AG09319 (cell line): Measurements from ENCODE around the gene MLLT3.
"Not testable (repeated sequence)": the region's sequence is repeated elsewhere in the genome, so short reads cannot be mapped to it uniquely, and the experiment has no call there.

ENCODE experiments used
- DNase-seq: peaks from one replicate; pipeline ENCODE4 v3.0.0-alpha.2; 2010; ENCODE audit warnings: low read depth; ENCODE audit errors: extremely low read depth
- TF ChIP-seq, protein P1 (sequence below): IDR thresholded peaks from 2 replicates; pipeline ENCODE4 v1.5.1; 2011; ENCODE audit warnings: low read depth, mild to moderate bottlenecking, inconsistent platforms, low read length, moderate library complexity

MLLT3 gene

DNA sequence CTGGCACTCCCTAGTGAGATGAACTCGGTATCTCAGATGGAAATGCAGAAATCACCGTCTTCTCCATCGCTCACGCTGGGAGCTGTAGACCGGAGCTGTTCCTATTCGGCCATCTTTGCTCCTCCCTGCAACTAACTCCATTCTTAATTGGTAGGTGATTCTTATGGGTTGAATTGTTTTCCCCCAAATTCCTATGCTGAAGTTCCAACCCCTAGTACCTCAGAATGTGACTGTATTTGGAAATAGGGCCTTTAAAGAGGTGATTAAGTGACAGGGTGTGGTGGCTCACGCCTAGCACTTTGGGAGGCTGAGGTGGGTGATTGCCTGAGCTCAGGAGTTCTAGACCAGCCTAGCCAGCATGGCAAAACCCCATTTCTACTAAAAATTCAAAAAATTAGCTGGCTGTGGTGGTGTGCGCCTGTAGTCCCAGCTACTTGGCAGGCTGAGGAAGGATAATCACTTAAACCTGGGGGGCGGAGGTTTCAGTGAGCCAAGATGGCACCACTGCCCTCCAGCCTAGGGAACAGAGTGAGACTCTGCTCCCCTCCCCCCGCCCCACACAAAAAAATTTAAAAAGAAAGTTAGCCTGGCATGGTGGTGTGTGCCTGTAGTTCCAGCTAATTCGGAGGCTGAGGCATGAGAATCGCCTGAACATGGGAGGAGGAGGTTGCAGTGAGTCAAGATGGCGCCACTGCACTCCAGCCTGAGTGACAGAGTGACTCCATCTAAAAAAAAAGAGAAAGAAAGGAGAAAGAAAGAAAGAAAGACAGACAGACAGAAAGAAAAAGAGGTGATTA is 36.6 kb upstream of the MLLT3 start:
- DNase-seq: no peak
- TF ChIP-seq, protein P1, sequence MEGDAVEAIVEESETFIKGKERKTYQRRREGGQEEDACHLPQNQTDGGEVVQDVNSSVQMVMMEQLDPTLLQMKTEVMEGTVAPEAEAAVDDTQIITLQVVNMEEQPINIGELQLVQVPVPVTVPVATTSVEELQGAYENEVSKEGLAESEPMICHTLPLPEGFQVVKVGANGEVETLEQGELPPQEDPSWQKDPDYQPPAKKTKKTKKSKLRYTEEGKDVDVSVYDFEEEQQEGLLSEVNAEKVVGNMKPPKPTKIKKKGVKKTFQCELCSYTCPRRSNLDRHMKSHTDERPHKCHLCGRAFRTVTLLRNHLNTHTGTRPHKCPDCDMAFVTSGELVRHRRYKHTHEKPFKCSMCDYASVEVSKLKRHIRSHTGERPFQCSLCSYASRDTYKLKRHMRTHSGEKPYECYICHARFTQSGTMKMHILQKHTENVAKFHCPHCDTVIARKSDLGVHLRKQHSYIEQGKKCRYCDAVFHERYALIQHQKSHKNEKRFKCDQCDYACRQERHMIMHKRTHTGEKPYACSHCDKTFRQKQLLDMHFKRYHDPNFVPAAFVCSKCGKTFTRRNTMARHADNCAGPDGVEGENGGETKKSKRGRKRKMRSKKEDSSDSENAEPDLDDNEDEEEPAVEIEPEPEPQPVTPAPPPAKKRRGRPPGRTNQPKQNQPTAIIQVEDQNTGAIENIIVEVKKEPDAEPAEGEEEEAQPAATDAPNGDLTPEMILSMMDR: no peak

DNA sequence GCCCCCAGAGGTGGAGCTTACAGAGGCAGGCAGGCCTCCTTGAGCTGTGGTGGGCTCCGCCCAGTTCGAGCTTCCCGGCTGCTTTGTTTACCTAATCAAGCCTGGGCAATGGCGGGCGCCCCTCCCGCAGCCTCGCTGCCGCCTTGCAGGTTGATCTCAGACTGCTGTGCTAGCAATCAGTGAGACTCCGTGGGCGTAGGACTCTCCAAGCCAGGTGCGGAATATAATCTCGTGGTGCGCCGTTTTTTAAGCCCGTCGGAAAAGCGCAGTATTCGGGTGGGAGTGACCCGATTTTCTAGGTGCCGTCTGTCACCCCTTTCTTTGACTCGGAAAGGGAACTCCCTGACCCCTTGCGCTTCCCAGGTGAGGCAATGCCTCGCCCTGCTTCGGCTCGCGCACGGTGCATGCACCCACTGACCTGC is 36.0 kb upstream of the MLLT3 start:
- DNase-seq: not testable (repeated sequence)

DNA sequence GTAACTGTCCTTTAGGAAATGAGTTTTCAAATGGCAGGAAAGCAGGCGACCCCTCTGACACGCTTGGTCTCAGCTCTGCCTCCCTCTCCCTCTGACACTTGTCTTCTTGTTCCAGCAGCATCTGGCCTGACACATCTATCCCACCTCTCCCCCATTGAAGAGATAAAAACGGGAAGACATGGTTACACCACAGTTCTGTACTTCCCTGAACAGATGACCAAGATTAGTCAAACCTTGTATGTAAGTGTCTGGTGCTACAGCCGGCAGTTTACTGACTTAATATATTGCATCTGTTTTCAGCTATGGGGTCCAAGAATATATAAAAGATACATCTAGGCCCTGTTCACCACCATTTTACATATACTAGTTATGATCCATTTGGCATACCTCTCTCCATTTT is 29.6 kb upstream of the MLLT3 start:
- TF ChIP-seq, protein P1: no peak
- no peak for DNase-seq

DNA sequence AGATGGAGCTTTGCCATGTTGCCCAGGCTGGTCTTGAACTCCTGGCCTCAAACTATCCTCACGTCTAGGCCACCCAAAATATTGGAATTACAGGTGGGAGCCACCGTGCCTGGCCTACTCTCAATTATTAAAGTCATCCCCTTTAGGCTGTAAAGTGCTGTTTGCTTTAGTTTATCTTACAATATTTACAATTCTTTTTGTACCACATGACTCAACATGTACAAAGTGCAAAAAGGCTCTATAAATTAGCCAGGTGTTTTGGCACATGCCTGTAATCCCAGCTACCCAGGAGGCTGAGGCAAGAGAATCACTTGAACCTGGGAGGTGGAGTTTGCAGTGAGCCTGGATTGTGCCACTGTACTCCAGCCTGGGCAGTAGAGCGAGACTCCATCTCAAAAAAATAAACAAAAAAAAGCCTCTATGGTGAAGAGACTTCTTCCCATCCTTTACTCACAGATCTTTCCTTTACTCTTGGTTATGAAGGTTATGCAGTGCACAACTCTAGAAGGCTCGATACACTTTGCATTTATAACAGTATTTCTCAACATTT is 28.5 kb upstream of the MLLT3 start:
- TF ChIP-seq, protein P1: no peak
- no peak for DNase-seq

DNA sequence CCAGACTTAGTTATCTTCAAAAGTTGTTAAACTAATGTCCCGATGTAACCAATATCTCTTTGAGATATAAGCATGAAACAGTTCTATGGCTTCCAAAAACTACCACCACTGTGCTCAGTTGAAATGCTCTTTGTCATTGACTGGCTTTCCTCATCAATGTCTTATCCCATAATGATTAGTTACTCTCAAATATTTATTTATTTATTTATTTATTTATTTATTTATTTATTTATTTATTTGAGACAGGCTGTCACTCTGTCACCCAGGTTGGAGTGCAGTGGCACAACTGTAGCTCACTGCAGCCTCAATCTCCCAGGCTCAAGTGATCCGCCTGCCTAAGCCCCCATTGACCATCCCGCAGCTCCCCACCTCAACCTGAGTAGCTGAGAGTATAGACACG is 28.0 kb upstream of the MLLT3 start:
- TF ChIP-seq, protein P1: no peak
- no peak for DNase-seq

DNA sequence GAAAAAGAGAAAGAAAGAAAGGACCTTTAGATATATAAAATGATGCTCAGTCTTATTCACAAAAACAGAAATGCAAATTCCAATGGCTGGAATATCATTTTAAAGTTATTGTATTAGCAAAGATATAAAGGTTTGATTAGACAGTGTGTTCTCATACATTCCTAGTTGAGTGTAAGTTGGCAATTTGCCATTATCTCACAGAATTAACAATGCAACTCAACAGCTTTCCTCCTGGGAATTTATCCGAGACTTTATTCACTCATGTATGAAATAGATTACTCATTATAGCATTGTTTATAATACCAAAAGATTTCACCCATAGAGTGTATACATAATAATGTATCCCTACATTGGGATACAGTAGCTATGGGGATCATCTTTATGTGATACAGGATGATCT is 27.1 kb upstream of the MLLT3 start:
- DNase-seq: no peak
- TF ChIP-seq, protein P1: no peak

DNA sequence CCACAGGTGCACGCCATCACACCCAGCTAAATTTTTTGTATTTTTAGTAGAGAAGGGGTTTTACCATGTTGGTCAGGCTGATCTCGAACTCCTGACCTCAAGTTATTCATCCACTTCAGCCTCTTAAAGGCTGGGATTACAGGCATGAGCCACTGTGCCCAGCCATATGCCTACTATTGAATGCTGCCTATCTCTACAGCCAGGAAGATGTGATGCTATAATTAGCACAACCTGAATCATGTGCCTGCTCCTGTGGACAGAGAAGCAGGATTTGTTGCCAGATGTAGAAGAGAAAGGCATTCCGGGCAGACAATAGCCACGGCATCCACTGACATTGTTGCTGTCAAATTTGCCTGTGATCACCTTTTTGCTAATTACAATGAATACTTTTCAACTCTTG is 24.4 kb upstream of the MLLT3 start:
- TF ChIP-seq, protein P1: no peak
- no peak for DNase-seq

DNA sequence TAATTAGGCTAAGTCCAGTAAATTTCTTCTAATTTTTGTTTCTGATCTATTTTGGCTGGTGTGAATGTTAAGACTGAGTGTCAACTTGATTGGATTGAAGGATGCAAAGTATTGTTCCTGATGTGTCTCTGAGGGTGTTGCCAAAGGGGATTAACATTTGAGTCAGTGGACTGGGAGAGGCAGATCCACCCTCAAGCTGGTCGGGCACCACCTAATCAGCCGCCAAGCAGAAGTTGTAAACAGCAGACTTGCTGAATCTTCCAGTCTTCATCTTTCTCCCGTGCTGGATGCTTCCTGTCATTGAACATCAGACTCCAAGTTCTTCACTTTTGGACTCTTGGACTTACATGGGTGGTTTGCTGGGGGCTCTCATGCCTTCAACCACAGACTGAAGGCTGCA is 21.4 kb upstream of the MLLT3 start:
- no peak for DNase-seq
- TF ChIP-seq, protein P1: no peak
